Stimulated activated CD8-positive, alpha-beta memory T cell treated with anti-CD3 and anti-CD28 coated beads, Interleukin-7, amount 100 ng/mL, for 24 hours (primary cell): ENCODE results near the gene ZCCHC17.
A peak's percentile ranks its signal among the peaks of the same experiment; 100 is the strongest.
"Not testable (repeated sequence)": the region's sequence is repeated elsewhere in the genome, so short reads cannot be mapped to it uniquely, and the experiment has no call there.

Experiments
- DNase-seq: peaks from one replicate; pipeline ENCODE4 v3.0.0-alpha.2; 2020; ENCODE audit warnings: low read depth

The ZCCHC17 gene, protein sequence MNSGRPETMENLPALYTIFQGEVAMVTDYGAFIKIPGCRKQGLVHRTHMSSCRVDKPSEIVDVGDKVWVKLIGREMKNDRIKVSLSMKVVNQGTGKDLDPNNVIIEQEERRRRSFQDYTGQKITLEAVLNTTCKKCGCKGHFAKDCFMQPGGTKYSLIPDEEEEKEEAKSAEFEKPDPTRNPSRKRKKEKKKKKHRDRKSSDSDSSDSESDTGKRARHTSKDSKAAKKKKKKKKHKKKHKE

DNA sequence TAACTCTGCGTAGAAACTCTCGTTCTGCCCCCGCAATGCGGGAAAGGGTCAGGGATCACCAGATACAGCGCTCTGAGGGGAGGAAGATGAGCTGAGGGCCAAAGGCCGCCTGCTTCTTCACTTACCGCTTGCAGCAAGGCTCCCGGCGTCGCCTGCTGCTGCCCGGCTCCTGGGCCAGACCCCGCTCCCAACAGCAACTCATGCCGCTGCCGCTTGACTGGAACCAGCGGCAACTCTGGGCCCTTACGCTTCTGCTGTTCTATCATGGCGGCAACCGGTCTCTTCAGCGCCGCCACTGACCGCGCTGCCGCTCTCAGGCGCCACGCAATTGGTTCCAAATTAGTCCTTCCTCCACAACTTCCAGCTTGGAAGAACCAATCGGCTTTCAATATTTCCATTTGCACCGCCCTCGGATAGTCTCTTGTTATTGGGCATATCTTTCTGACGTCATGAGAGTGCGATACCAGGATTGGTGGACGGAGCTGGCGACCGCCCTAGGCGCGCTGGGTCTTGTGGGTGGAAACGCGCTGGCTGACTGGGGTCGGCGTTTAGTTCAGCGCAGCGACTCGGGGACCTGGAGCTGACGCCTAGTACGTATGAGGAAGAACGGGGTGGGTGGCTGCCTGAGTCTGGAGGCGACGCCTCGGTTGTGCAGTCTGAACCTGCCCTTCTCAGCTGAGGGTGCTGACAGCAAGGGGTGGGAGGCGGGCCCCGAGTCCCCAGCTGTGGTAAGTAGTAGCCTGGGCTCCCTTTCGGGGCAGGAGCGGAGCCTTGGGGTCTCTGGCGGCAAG, at the start of gene ZCCHC17, which contains the start of gene SNRNP40:
Gene ZCCHC17 (plus strand): TSS at position 547 of the 791 bp plus-strand sequence. CDS start 13,067 bp downstream, outside the sequence.
Gene SNRNP40 (minus strand): TSS at position 303 of the 791 bp plus-strand sequence. CDS start 37 bp downstream, at position 266.
- peak; percentile 78 for DNase-seq

DNA sequence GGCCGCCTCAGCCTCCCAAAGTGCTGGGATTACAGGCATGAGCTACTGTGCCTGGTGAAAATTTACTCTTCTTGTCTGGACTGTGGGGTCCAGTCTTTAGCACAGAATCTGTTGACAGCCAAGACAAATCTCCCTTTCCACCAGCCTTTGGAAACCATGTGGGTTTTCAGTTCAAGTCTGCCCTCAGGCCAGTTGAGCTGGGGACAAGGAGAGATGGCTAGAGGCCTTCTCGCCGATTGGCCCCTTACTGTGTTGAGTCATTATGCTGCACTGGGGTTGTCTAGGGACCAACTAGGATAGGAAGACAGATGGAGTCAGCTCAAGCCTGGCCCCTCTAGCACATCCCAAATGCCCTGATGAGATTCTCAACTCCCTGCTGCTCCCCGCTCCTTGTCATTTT, 48.6 kb upstream of the ZCCHC17 start:
- no peak for DNase-seq

- no peak for DNase-seq
Observed at GRCh38 chr1:31249854-31250253, 47.0 kb upstream of the ZCCHC17 start.

- DNase-seq: no peak
Observed at GRCh38 chr1:31257213-31257612, 39.6 kb upstream of the ZCCHC17 start.

DNA sequence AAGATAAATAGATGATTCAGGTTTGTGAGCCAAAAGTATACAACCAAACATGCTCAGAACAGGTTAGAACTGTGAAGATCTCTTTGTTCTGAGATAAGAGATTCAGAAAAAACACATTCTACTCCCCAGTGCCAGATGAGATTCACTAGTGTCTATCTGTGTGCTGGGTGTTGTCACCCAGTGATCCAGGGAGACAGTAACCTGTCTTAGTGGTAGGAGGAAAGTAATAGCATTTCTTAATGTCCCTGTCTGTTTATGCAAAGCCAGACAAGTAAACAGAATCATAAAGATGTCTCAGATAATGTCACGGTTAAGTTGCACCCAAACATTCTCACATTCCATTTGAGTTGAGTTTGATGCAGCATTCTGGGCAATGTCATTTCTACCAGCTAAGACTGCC, 38.3 kb upstream of the ZCCHC17 start:
- no peak for DNase-seq

GRCh38 chr1:31259746-31260145, 37.1 kb upstream of the ZCCHC17 start:
- no peak for DNase-seq

GRCh38 chr1:31261916-31262315, 34.9 kb upstream of the ZCCHC17 start:
- no peak for DNase-seq

DNA sequence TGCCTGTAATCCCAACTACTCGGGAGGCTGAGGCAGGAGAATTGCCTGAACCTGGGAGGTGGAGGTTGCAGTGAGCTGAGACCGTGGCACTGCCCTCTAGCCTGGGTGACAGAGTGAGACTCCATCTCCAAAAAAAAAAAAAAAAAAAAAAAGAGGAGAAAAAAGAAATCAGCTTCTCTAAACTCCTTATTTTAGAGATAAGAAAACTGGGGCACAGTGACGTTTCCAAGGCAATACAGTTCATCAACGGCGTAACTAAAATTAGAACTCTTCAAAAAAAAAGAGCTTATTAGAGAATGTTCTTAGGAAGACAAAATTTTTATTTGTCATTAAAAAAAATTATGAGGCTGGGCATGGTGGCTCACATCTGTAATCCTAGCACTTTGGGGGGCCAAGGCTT, 34.4 kb upstream of the ZCCHC17 start:
- not testable (repeated sequence) for DNase-seq

GRCh38 chr1:31263408-31263807, 33.4 kb upstream of the ZCCHC17 start:
- no peak for DNase-seq

DNA sequence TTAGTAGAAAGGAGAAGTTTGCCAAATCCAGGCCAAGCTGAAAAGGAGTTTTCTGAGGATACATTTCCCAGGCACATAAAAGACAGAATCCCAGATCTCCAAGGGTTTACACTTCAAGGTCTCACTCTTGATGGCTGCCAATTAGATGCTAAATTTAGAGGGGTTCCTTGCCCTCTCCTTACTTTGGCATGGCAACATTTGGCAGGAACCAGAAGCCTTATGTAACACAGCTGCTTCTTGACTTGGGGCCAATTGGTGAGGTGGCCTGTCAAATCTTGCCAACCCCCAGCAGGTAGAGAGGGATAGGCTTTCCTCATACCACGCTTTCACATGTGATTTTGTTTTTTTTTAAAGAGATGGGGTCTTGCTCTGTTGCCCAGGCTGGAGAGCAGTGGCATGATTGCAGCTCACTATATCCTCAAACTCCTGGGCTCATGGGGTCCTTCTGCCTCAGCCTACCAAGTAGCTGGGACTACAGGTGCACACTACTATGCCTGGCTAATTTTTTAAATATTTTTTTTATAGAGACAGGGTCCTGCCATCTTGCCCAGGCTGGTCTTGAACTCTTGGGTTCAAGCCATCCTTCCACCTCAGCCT, 31.9 kb upstream of the ZCCHC17 start:
- DNase-seq: no peak

- no peak for DNase-seq
Observed at GRCh38 chr1:31266547-31266946, 30.3 kb upstream of the ZCCHC17 start.

DNA sequence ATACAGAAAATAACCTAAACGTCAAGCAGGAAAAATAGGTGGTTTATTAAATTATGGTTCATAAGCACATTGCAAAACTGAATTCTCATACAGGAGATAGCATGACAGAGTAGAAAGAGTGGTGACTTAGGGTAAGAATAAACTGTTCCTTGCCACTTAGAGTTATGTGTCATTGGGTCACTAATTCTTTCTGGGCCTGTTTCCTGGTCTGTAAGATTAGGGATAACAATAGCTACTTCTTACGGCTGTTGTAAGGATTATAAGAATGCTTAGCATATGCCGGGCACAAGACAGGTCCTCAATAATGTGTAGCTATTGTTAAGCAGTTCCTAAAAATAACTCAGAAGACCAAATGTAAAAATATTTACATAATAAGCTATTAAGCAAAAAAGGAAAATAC, 24.5 kb upstream of the ZCCHC17 start:
- DNase-seq: no peak

DNA sequence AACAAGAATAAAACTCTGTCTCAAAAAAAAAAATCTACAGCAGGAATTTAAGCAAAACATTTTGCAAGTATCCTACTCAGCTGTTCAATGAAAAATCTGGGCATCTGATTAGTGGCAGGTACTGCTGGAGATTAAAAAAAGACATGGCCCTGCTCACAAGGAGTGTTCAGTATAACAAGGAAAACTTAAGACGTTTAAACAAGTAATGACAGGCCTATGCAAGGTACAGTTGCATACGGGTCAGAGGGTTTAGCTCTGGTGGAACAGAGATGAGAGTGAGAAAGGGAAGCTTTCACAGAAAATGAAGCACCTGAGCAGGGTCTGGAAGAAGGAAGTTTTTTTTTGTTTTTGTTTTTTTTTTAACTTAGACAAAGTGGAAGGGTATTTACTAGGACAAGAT, 23.2 kb upstream of the ZCCHC17 start:
- no peak for DNase-seq

GRCh38 chr1:31282426-31282825, 14.4 kb upstream of the ZCCHC17 start:
- DNase-seq: not testable (repeated sequence)

DNA sequence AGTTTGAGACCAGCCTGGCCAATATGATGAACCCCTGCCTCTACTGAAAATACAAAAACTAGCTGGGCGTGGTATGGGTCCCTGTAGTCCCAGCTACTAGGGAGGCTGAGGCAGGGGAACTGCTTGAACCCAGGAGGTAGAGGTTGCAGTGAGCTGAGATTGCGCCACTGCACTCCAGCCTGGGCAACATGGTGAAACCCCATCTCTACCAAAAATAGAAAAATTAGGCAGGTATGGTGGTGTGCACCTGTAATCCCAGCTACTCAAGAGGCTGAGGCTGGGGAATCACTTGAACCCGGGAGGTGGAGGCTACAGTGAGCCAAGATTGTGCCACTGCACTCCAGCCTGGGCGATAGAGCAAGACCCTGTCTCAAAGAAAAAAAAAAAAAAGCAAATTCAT, 9.0 kb upstream of the ZCCHC17 start:
- not testable (repeated sequence) for DNase-seq

GRCh38 chr1:31289021-31289420, 7.8 kb upstream of the ZCCHC17 start:
- DNase-seq: no peak

DNA sequence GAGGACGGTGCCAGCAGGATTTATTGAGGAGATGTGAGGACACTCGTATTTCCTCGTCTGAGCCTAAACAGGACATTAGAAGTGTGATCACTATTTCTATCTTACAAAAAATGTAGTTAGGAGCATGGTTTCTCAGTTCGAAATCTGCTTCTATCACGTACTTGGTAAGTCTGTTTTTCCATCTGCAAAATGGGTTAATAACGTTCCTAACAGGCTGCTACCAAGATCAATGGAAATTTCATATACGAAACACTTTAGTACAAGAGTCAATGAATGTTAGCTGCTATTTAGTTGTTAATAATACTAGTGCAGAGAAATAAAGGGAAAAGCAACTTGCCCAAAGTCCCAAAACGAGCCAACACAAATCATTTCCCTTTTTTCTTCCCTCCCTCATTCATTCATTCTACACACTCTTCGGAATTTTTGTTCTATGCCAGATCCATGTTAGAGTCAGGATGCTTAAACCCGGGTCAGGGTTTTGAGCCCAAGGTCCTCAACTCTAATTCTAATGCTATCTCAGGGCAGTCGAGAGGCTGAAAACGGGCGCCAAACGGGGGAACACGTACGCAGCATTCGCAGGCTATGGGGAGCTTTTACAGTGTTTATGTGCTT, 852 bp upstream of the ZCCHC17 start:
- DNase-seq: no peak

DNA sequence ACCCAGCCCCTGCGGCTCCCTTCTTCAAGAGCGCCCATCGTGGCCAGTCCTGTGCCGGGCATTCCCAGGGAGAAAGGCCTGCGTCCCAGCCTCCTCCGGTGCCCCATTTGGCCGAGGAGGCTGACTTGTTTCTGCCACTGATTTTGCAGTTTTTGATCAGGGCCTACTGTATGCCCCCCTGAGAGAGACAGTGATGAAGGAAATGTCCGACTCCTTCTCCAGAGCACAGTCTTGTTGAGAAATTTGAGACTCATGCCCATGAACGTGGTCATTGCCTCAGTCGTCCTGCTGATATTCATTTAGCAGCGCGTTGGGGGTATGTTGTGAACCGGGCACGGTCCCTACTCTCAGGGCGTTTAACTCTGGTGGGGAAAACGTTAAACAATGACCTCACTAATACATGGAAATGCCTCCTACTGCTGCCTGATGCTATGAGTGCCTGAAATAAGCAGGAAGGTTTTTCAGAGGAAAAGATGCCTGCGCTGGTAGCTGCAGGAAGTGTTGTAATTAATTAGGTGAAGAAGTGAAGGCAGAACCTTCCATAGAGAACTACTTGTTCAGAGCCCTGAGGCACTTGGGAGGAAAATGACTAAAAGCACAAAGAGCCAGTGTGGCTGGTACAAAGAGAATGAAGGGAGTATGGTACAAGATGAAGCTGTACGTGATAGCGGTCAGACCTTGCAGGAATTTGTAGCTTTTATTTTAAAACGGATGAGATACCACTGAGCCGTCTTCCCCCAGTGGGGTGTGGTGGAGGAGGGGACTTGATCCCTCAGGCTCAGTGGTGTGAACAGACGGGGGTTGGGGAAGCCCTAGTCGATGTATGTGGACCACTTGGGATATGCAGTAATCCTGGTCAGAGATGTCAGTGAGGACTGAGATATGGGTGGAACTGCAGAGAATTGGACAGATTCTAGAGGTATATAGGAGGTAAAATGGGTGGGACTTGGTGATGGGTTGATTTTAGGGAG, 730 bp downstream of the ZCCHC17 start:
- DNase-seq: no peak

- no peak for DNase-seq
Observed at GRCh38 chr1:31299365-31299764, 2.5 kb downstream of the ZCCHC17 start.

- no peak for DNase-seq
Observed at GRCh38 chr1:31300193-31300592, 3.4 kb downstream of the ZCCHC17 start.

- DNase-seq: no peak
Observed at GRCh38 chr1:31302709-31303441, 6.0 kb downstream of the ZCCHC17 start.
